HG03378 (cell line): ENCODE measurements around the gene ADAP1.

Experiments
- ATAC-seq: cut with Tn5 transposase; IDR thresholded peaks from one replicate; pipeline ENCODE4 v1.9.1; 2021; ENCODE audit warnings: mild to moderate bottlenecking, moderate library complexity; ENCODE audit not compliant: unreplicated experiment

The ADAP1 gene

DNA sequence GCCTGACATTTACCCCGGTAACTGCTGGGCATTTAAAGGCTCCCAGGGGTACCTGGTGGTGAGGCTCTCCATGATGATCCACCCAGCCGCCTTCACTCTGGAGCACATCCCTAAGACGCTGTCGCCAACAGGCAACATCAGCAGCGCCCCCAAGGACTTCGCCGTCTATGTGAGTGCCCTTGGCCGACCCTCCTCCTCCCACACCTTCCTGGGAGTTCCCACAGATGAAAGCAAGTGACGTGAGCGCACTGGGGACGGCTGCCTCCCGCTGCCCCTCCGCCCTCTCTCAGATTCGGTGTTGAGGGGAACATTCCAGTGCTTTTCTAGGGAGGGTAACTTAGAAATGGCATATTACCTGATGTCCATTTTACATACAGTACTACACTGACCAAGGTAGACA is 85.1 kb downstream of the ADAP1 start:
- no peak for ATAC-seq

DNA sequence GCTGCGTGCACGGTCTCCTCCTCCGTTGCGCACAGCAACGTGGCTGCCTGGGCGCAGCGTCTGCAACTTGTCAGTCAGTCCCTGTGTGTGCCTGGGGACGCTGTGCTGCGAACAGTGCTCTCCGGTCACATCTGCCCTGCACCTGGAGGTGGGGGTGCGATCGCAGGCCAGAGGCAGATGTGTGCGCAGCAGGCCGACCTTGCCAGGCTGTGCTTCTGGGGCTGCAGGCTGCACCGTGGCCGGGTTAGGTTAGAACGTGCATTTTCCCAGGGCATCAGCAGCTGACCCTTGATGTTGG is 86.3 kb downstream of the ADAP1 start:
- ATAC-seq = no peak

DNA sequence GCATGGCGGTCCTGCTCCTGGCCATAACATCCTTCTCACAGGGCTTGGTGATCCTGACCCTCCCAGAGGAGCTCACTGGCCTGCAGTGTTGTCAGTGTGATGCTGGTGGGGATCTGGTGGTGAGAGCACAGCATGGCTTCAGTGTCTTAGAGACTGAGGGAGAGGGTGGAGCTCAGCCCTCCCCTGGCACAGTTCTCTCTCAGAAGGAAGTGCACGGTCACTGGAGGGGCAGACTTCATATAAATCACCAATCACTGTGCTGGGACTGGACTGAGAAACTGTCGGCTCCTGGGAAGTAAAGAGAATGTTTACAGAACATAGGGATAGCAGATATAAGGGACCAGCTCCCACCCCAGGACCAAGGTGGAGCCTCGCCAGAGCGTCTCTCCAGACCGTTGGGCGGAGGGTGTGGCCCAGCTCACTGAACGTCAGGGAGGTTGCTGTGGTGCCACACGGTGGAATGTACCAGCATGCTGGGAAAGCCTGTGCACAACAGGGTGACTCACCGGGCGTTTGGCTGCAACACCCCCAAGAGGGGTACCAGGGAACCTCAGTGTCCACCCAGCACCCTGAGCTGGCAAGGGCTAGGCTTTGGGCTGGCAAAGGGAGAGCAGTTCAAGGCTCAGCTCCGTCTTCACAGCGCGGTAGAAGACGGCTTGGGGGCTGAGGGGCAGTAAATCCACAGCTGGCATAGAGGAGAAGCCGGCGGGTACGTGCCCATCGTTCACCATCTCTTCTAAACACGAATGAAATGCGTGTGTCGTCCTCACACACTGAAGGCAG is 86.9 kb downstream of the ADAP1 start:
- no peak for ATAC-seq

DNA sequence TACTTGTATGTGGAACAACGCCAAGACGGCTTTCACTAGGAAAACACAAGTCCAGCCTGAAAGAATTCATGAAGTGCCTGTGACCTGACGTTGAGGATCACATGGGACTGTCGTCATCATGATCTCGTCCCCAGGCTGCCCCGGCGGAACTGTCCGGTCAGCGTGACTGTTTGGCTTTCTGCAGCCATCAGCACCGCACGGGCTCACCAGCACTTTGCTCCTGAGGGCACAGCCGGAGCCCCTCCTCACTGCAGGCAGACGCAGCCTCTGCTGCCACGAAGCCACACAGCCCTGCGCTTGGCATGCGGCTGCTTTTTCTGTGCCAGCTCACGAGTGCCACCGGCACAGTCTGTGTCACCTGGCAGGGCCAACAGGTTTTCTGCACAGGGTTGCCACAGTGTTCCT is 87.5 kb downstream of the ADAP1 start:
- no peak for ATAC-seq

DNA sequence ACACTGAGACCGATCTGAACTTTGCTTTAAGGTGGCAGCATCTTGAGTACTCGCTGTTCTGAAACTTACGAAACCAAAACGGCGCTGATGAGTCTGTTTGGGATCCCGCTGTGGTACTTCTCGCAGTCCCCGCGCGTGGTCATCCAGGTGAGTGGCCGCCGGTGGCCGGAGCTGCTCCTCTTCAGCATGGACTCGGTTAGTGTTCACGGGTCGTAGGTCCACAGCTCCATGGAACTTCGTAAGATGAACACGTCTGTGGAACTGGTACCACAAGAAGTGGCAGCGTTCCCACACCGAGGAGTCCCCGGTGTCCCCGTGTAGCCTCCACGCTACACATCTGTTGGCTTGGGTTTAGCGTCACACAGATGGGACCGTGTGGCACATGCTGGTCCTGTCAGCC is 88.6 kb downstream of the ADAP1 start:
- no peak for ATAC-seq

DNA sequence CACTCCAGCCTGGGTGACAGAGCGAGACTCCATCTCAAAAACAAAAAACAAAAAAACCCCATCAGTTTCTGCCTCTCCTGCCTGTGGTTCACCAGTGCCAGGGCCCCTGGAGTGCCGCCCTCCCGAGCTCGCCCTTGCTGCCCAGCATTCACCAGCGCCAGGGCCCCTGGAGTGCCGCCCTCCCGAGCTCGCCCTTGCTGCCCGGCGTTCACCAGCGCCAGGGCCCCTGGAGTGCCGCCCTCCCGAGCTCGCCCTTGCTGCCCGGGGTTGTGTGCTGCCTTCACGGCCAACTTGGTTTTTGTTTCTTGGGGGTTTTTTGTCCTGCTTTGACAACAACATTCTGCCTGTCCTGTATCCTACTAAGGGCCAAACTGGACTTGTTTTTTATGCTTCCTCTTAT is 91.4 kb downstream of the ADAP1 start:
- ATAC-seq = no peak

DNA sequence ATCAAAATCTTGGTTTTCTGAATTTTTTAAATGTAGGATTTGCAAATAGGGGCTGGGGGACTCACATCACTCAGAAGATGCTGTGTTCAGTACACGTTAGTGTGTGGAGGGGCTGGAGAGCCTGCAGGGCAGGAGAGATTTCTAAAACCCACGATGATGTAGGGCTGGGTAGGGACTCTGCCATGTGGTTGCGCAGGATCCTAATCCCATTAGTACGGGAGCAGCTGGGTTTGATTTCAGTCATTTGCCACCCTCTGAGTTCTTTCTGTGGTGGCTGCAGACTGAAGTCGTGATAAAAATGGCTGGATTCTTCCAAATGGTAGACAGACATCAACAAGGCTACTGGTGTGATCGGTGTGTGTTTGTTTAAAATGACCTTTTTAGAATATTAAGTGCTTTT is 92.3 kb downstream of the ADAP1 start:
- ATAC-seq = no peak

DNA sequence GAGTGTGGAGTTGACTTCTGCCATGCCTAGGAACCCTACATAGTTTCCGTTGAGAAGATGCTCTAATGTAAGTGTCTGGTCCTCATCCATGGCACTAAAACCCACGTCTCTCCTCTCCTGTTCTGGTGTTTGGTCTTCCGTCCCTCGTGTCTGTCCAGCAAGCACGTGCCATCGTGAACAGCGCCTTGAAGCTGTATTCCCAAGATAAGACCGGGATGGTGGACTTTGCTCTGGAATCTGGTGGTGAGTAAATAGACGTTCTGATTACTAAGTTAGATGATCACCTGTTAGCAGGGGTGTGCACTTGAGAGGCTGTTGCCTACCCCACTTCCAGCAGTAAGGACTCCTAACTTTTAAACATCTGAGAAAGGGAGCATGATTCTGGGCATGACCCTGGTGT is 93.3 kb downstream of the ADAP1 start:
- no peak for ATAC-seq

DNA sequence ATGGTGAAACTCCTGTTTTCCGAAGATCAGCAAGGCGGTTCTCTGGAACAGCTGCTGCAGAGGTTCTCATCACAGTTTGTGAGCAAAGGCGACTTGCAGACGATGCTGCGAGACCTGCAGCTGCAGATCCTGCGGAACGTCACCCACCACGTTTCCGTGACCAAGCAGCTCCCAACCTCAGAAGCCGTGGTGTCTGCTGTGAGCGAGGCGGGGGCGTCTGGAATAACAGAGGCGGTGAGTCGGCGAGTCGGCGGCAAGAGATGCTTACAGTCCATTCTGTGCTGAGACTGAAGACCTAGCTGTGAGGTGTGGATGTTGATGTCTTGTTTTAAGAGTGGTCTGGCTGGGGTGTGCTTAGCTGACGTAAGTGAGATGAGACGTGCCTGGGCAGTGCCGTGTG is 94.3 kb downstream of the ADAP1 start:
- ATAC-seq = no peak

DNA sequence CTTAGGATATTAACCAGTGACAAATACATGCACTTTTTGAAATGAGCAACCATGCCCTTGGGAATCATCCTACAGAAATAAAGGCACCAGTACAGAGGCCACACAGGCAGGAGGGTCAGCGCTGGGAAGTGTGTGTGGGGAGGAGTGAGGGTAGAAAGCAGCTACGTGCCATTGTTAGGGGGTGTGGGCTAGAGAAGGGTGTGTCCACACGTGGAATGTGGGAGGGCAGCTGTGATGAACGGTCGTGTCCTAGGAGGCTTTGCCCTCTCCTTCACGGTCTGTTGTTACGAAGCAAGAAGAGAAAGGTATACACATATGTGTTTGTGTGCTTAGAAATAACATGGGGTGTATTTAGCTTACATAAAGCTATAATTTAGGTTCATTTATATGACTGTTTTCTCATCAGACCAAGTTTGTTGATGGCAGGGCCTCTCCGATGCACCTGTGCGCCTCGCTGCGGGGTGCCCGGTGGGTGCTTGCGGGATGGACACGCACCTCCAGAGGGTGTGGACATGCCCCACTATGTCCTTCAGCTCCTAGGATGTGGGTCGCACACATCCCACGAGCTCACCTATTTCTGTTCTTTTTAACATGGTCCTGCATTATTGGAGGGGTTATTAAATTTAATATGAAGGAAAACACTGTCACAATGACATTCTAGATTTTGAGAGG is 95.0 kb downstream of the ADAP1 start:
- ATAC-seq = no peak

DNA sequence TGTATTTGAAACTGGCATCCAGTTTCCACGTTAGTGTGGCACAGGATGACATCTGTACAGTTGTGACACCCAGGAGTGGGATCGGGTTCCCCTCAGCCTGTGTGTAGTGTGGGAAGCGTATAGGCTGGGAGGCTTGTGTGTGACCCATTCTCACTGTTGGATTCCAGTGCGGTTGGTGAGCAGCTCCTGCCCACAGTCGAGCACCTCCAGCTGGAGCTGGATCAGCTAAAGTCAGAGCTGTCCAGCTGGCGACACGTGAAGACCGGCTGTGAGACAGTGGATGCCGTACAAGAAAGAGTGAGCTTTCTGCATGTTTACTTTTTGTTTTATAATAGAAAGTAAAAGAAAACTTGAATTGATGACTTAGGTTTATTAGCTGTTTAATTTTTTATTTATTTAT is 96.8 kb downstream of the ADAP1 start:
- no peak for ATAC-seq

DNA sequence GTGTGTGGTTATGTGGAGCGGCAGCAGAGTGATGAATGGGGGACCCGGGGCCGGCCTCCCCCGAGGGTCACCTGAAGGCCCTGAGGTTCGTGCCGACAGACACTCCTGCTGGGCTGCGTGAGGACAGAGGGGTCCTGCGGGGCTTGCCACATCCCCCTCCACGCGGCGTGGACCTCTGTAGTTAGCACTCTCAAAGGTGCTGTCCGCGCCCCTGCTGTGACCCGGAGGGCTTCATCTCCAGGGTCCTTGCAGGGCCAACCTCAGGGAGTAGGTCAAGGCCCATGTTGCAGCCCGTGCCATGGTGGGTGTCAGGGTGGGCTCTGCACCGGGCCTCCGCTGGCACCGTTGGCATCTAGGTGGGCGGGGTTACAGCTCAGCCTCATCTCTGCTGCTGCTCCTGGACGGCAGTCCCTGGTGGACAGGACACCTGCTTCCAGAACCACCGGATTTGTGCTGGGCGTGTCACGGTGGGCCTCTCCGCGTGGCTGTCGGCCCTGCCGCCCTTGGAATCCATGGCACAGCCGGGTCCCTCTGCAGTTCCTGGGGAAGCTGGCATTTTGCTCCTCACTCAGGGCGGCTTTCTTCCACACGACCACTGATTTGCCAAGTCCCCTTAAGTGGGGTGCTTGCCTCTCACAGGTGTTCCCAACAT is 97.9 kb downstream of the ADAP1 start:
- no peak for ATAC-seq

DNA sequence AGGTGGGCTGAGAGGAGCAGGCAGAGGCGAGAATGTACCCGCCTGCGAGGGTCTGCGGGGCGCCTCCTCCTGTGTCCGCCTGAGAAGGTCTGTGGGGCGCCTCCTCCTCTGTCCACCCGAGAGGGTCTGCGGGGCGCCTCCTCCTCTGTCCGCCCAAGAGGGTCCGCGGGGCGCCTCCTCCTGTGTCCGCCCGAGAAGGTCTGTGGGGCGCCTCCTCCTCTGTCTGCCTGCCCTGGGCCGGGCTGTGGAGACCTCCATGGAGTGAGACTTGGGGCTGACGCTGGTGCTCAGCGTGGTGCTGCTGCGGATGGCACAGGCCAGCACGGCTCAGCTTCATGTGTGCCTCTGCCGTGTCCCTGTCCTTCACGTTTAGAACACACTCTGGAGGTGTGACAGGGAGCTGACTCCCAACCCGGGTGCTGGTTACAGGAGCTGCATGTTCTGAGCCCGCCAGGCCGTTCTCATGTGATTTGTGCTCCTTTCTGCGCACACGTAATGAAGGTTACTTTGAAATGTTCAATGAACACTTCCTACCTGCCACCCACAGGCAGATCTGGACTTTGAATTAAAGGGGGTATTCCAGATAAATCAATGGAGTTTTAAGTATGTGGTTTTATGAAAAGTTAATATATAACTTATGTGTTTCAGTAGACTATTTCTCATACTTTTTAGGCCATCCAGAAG is 98.7 kb downstream of the ADAP1 start:
- ATAC-seq = no peak

DNA sequence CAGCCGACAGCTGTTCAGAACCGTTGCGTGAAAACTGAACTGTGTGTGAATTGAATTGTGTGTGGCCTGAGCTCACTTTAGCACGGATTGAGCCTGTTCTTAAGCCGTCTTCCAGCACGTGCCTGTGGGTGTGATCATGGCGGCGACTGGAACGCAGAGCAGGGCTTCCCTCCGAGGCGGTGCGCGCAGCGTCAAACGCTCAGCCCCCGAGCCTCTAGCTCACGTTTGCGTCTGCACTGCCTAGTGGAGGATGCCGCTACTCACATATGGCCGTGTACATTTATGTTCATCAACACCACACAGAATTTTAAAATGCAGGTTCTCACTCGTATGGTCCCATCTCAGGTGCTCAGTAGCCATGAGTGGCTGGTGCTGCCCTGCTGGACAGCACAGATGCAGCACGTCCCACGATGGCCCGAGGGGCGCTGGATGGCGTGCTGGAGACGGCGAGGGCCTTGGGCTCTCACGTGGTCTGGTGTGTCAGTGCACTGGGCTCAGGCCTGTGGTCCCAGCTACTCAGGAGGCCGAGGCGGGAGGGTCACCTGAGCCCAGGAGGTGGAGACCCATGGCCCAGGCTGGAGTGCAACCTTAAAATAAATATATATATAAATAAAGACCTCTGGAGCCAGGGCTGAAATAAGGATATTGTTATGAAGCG is 100.2 kb downstream of the ADAP1 start:
- no peak for ATAC-seq

DNA sequence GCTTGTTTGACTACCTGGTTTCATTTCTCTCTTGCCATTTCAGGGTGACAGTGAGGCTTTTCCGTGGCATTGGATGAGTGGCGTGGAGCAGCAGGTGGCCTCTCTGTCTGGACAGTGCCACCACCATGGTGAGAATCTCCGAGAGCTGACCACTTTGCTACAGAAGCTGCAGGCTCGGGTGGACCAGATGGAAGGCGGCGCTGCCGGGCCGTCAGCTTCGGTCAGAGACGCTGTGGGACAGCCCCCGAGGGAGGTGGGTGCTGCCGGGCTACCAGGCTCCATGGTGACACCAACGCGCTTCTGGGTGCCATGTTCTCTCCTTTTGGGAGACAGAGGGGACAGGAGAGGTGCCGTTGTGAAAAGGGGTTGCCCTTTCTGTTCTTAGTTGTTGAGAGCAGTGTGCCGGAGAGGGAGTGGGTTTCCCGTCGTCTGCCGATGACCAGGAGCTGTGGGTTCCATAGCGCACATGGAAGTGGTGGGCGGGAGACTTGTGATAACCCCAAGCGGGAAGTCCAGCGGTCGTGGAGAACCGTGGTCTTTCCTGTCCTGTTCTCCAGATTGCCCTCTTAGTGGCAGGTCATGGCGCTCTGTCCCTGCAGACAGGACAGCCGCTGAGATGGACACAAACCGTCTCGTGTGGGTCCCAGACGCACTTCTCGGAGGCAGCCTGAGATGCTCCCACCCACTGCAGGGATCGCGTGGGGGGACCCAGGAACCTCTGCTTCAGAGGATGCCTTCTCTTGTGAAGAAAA is 100.9 kb downstream of the ADAP1 start:
- no peak for ATAC-seq

DNA sequence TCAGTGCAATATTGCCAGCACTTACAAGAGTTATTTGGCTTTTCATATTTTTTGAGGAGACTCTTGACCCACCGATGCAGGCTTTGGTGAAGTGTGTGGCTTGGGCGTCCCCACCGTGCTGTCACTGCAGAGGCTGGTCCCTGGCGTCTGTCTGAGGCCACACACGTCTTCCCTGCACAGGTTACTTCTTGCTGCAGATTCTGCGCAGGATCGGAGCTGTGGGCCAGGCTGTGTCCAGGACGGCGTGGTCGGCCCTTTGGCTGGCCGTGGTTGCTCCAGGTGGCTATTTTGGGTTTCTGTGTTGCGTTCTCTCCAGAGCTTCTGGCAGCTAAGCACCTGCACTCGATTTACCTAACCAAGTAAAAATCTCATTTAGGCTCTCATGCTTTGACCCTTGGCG is 103.3 kb downstream of the ADAP1 start:
- no peak for ATAC-seq

DNA sequence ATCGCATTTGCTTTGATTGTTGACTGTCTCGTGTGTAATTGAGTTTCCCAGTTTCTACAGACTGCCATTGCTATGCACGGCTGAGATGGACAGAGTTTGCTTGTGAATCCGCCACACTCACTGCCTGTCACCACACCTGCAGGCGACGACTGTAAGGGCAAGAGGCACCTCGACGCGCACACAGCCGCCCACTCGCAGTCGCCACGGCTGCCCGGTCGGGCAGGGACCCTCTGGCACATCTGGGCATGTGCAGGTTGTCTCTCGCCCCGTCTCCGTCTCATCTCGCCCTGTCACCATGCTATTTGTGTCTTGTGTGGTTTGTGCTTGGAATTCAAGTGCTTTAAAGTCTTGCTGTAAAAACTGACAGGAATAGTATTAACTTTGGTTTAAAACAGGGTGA is 104.7 kb downstream of the ADAP1 start:
- no peak for ATAC-seq

DNA sequence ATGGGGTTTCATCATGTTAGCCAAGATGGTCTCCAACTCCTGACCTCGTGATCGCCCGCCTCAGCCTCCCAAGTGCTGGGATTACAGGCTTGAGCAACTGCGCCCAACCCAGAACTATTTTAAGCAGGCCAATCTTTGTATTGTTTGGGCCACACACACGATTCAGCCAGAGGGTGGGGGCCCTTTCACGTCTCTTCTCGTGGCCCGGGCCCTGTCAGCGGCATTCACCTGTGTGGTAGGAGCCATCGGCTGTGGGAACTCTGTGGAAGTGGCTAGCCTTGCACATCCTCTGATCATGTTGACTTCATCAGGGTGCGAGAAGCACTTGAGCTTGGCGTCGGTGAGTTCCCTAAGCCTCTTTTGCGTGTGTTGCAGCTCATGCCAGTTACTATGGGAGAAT is 105.3 kb downstream of the ADAP1 start:
- no peak for ATAC-seq
